Astrocyte (in vitro differentiated cells and primary cell): ENCODE results near the gene TLL1. TPM values are rescaled to one million over a fixed set of nuclear protein-coding genes. Genes with fewer than 3 reads are reported as not detected.

Experiments used
- DNase-seq: peaks from one replicate; pipeline ENCODE4 v3.0.0-alpha.2; 2010; ENCODE audit warnings: low read depth
- FAIRE-seq: peaks from 2 replicates; lab custom pipeline; 2011; peaks lifted over from hg19 to GRCh38; lab: Jason Lieb, UNC
- H2AFZ ChIP-seq: 2 replicates; pipeline ENCODE4 v1.6.0; 2012; ENCODE audit warnings: low read depth, low read length, inconsistent platforms
- H3K27ac ChIP-seq: 2 replicates; pipeline ENCODE4 v1.5.1; 2011; ENCODE audit warnings: low read depth, low read length, inconsistent platforms
- H3K27me3 ChIP-seq: 2 replicates; pipeline ENCODE4 v1.6.0; 2011; ENCODE audit warnings: low read length, inconsistent platforms; ENCODE audit not compliant: insufficient read depth
- H3K36me3 ChIP-seq: 2 replicates; pipeline ENCODE4 v1.5.1; 2011; ENCODE audit warnings: low read length, inconsistent platforms; ENCODE audit not compliant: insufficient read depth
- H3K4me1 ChIP-seq: 2 replicates; pipeline ENCODE4 v1.5.1; 2011; ENCODE audit warnings: low read length, inconsistent platforms; ENCODE audit not compliant: insufficient read depth
- H3K4me2 ChIP-seq: 2 replicates; pipeline ENCODE4 v1.6.0; 2012; ENCODE audit warnings: low read length, inconsistent platforms
- H3K4me3 ChIP-seq: 2 replicates; pipeline ENCODE4 v1.5.1; 2011; ENCODE audit warnings: low read depth, mild to moderate bottlenecking, low read length, inconsistent platforms; ENCODE audit not compliant: insufficient read depth
- H3K79me2 ChIP-seq: 2 replicates; pipeline ENCODE4 v1.6.0; 2012; ENCODE audit warnings: mild to moderate bottlenecking, low read length, inconsistent platforms; ENCODE audit not compliant: insufficient read depth
- H3K9ac ChIP-seq: 2 replicates; pipeline ENCODE4 v1.6.0; 2012; ENCODE audit warnings: mild to moderate bottlenecking, low read length, inconsistent platforms
- H3K9me3 ChIP-seq: 2 replicates; pipeline ENCODE4 v1.5.1; 2012; ENCODE audit warnings: low read depth, mild to moderate bottlenecking, low read length, inconsistent platforms; ENCODE audit not compliant: insufficient read depth
- H4K20me1 ChIP-seq: 2 replicates; pipeline ENCODE4 v1.6.0; 2012; ENCODE audit warnings: low read length, inconsistent platforms; ENCODE audit not compliant: insufficient read depth
- H3K27ac Mint-ChIP-seq: one replicate; pipeline ENCODE4 v1.8.0; 2021; ENCODE audit warnings: mild to moderate bottlenecking, mixed read lengths; ENCODE audit not compliant: unreplicated experiment
- H3K27me3 Mint-ChIP-seq: one replicate; pipeline ENCODE4 v1.8.0; 2021; ENCODE audit warnings: low read depth, mixed read lengths; ENCODE audit not compliant: unreplicated experiment
- H3K36me3 Mint-ChIP-seq: one replicate; pipeline ENCODE4 v1.8.0; 2021; ENCODE audit warnings: low read depth, mixed read lengths; ENCODE audit not compliant: unreplicated experiment
- H3K4me1 Mint-ChIP-seq: one replicate; pipeline ENCODE4 v1.8.0; 2021; ENCODE audit warnings: low read depth, mixed read lengths; ENCODE audit not compliant: unreplicated experiment
- H3K4me3 Mint-ChIP-seq: one replicate; pipeline ENCODE4 v1.8.0; 2021; ENCODE audit warnings: mild to moderate bottlenecking, moderate library complexity, mixed read lengths; ENCODE audit not compliant: unreplicated experiment
- H3K9me3 Mint-ChIP-seq: one replicate; pipeline ENCODE4 v1.8.0; 2021; ENCODE audit warnings: mild to moderate bottlenecking, mixed read lengths; ENCODE audit not compliant: unreplicated experiment
- EZH2 ChIP-seq: IDR thresholded peaks from 2 replicates; pipeline ENCODE4 v1.6.1; 2012; ENCODE audit warnings: mild to moderate bottlenecking, low read length, inconsistent platforms; ENCODE audit not compliant: insufficient read depth
- total RNA-seq: library from RNA; stranded (reverse); gene quantifications from 2 replicates; pipeline ENCODE4 v1.2.1, GENCODE V29; 2021
- TF ChIP-seq, protein P1 (sequence below): IDR thresholded peaks from 2 replicates; pipeline ENCODE4 v1.5.1; 2011; ENCODE audit warnings: low read depth, mild to moderate bottlenecking, inconsistent platforms, low read length, moderate library complexity; ENCODE audit not compliant: insufficient read depth

Gene TLL1
- total RNA-seq, 1 donor from 2014 or later = 2.7 TPM

- Histone ChIP-seq H3K27me3 (no peaks in the 10 kb centered on the region), H3K4me2 (no peak overlapping the region), H3K9me3 (no peaks in the 10 kb centered on the region), H2AFZ (no peak overlapping the region), H3K9ac (no peak overlapping the region), H3K4me3 (no peak overlapping the region), H3K27ac (no peak overlapping the region), H4K20me1 (no peaks in the 10 kb centered on the region), H3K4me1 (no peaks in the 10 kb centered on the region), H3K36me3 (no peaks in the 10 kb centered on the region), H3K79me2 (no peaks in the 10 kb centered on the region)
- H3K27me3 Mint-ChIP-seq = no peaks in the 10 kb centered on the region
- H3K4me3 Mint-ChIP-seq = no peak overlapping the region
- no peaks in the 10 kb centered on the region for H3K36me3 Mint-ChIP-seq
- no peaks in the 10 kb centered on the region for H3K4me1 Mint-ChIP-seq
- H3K27ac Mint-ChIP-seq = no peak overlapping the region
- FAIRE-seq = no peak
- H3K9me3 Mint-ChIP-seq = no peaks in the 10 kb centered on the region
- no peak for DNase-seq
- TF ChIP-seq, protein P1, sequence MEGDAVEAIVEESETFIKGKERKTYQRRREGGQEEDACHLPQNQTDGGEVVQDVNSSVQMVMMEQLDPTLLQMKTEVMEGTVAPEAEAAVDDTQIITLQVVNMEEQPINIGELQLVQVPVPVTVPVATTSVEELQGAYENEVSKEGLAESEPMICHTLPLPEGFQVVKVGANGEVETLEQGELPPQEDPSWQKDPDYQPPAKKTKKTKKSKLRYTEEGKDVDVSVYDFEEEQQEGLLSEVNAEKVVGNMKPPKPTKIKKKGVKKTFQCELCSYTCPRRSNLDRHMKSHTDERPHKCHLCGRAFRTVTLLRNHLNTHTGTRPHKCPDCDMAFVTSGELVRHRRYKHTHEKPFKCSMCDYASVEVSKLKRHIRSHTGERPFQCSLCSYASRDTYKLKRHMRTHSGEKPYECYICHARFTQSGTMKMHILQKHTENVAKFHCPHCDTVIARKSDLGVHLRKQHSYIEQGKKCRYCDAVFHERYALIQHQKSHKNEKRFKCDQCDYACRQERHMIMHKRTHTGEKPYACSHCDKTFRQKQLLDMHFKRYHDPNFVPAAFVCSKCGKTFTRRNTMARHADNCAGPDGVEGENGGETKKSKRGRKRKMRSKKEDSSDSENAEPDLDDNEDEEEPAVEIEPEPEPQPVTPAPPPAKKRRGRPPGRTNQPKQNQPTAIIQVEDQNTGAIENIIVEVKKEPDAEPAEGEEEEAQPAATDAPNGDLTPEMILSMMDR = no peak
- TF ChIP-seq EZH2 = no peak
Observed at GRCh38 chr4:165838575-165838974, 34.5 kb upstream of the TLL1 start.

GRCh38 chr4:165839615-165840333 is 33.3 kb upstream of the TLL1 start:
- Mint-ChIP-seq H3K4me3 (no peak overlapping the region), H3K4me1 (no peaks in the 10 kb centered on the region), H3K27ac (no peak overlapping the region), H3K36me3 (no peaks in the 10 kb centered on the region), H3K27me3 (no peaks in the 10 kb centered on the region), H3K9me3 (no peaks in the 10 kb centered on the region)
- Histone ChIP-seq H3K27me3 (no peaks in the 10 kb centered on the region), H3K9ac (no peak overlapping the region), H3K4me3 (no peak overlapping the region), H2AFZ (no peak overlapping the region), H3K36me3 (no peaks in the 10 kb centered on the region), H4K20me1 (no peaks in the 10 kb centered on the region), H3K4me1 (no peaks in the 10 kb centered on the region), H3K4me2 (no peak overlapping the region), H3K9me3 (no peaks in the 10 kb centered on the region), H3K79me2 (no peaks in the 10 kb centered on the region), H3K27ac (no peak overlapping the region)
- no peak for TF ChIP-seq EZH2
- TF ChIP-seq, protein P1 = no peak
- DNase-seq (no peak), FAIRE-seq (no peak)

- H3K9ac ChIP-seq = no peak overlapping the region
- H3K4me2 ChIP-seq = no peak overlapping the region
- H3K9me3 Mint-ChIP-seq = no peaks in the 10 kb centered on the region
- H3K27me3 Mint-ChIP-seq = no peaks in the 10 kb centered on the region
- no peaks in the 10 kb centered on the region for H3K36me3 ChIP-seq
- DNase-seq = no peak
- H3K79me2 ChIP-seq = no peaks in the 10 kb centered on the region
- H3K4me1 Mint-ChIP-seq = no peaks in the 10 kb centered on the region
- no peak overlapping the region for H3K27ac ChIP-seq
- TF ChIP-seq EZH2 = no peak
- TF ChIP-seq, protein P1 = no peak
- no peaks in the 10 kb centered on the region for H3K27me3 ChIP-seq
- no peak overlapping the region for H3K27ac Mint-ChIP-seq
- no peaks in the 10 kb centered on the region for H4K20me1 ChIP-seq
- H3K4me3 ChIP-seq = no peak overlapping the region
- no peak overlapping the region for H3K4me3 Mint-ChIP-seq
- H2AFZ ChIP-seq = no peak overlapping the region
- H3K36me3 Mint-ChIP-seq = no peaks in the 10 kb centered on the region
- no peaks in the 10 kb centered on the region for H3K4me1 ChIP-seq
- no peaks in the 10 kb centered on the region for H3K9me3 ChIP-seq
- FAIRE-seq = no peak
Observed at GRCh38 chr4:165842684-165843083, 30.4 kb upstream of the TLL1 start.
